GM12891 (cell line): ENCODE data around the gene RALGDS.

Experiments
- PAX5 ChIP-seq: IDR thresholded peaks from 2 replicates; pipeline ENCODE4 v1.6.1; 2011; ENCODE audit warnings: low read length, moderate library complexity, mild to moderate bottlenecking; ENCODE audit not compliant: insufficient read depth, severe bottlenecking
- POLR2A ChIP-seq: IDR thresholded peaks from 2 replicates; pipeline ENCODE4 v1.6.1; 2011; ENCODE audit warnings: low read depth, low read length, control low read depth
- POLR2AphosphoS5 ChIP-seq: IDR thresholded peaks from 2 replicates; pipeline ENCODE4 v1.6.1; 2011; ENCODE audit warnings: low read depth, low read length, control low read depth
- TAF1 ChIP-seq: IDR thresholded peaks from 2 replicates; pipeline ENCODE4 v1.6.1; 2011; ENCODE audit warnings: low read depth, low read length, control low read depth

GRCh38 chr9:133054966-133055365 lies 66.1 kb downstream of the RALGDS start:
- TF ChIP-seq PAX5 (no peak), POLR2A (no peak), POLR2AphosphoS5 (no peak), TAF1 (no peak)
